ENCODE results near the gene GAL. TPM values are rescaled to one million over a fixed set of nuclear protein-coding genes. Genes with fewer than 3 reads are reported as not detected.

GAL gene
- total RNA-seq, 1 donor from 2014 or later: not detected

- intact Hi-C loops (cut with micrococcal nuclease): no loop called here
Observed at GRCh38 chr11:68680541-68681231, 3.7 kb upstream of the GAL start.

- intact Hi-C loops (cut with micrococcal nuclease): no loop called here
Observed at GRCh38 chr11:68682531-68682961, 1.8 kb upstream of the GAL start.

- intact Hi-C loops (cut with micrococcal nuclease): no loop called here
Observed at GRCh38 chr11:68683121-68683520, 1.2 kb upstream of the GAL start.

GRCh38 chr11:68683536-68684384 is 584 bp upstream of the GAL start:
- intact Hi-C loops (cut with micrococcal nuclease): no loop called here

GRCh38 chr11:68685656-68686380 is 1.5 kb downstream of the GAL start:
- intact Hi-C loops (cut with micrococcal nuclease): no loop called here

GRCh38 chr11:68686486-68686885 is 2.1 kb downstream of the GAL start:
- intact Hi-C loops (cut with micrococcal nuclease): no loop called here

GRCh38 chr11:68687311-68687710 is 3.0 kb downstream of the GAL start:
- intact Hi-C loops (cut with micrococcal nuclease): no loop called here

- intact Hi-C loops (cut with micrococcal nuclease): no loop called here
Observed at GRCh38 chr11:68687986-68688385, 3.6 kb downstream of the GAL start.

- intact Hi-C loops (cut with micrococcal nuclease): no loop called here
Observed at GRCh38 chr11:68688881-68689280, 4.5 kb downstream of the GAL start.

- intact Hi-C loops (cut with micrococcal nuclease): no loop called here
Observed at GRCh38 chr11:68689737-68690625, 5.6 kb downstream of the GAL start.

- intact Hi-C loops (cut with micrococcal nuclease): no loop called here
Observed at GRCh38 chr11:68690671-68691401, 6.5 kb downstream of the GAL start.

GRCh38 chr11:68691402-68691784 is 7.0 kb downstream of the GAL start:
- intact Hi-C loops (cut with micrococcal nuclease): no loop called here

GRCh38 chr11:68692115-68692514 is 7.8 kb downstream of the GAL start:
- intact Hi-C loops (cut with micrococcal nuclease): no loop called here

GRCh38 chr11:68692871-68693483 is 8.6 kb downstream of the GAL start:
- intact Hi-C loops (cut with micrococcal nuclease): no loop called here

GRCh38 chr11:68693484-68693882 is 9.1 kb downstream of the GAL start:
- intact Hi-C loops (cut with micrococcal nuclease): no loop called here

GRCh38 chr11:68694431-68695297 is 10.3 kb downstream of the GAL start:
- intact Hi-C loops (cut with micrococcal nuclease): no loop called here

- intact Hi-C loops (cut with micrococcal nuclease): no loop called here
Observed at GRCh38 chr11:68695531-68695930, 11.2 kb downstream of the GAL start.

- intact Hi-C loops (cut with micrococcal nuclease): no loop called here
Observed at GRCh38 chr11:68698993-68699392, 14.6 kb downstream of the GAL start.

GRCh38 chr11:68704887-68705286 is 20.5 kb downstream of the GAL start:
- intact Hi-C loops (cut with micrococcal nuclease): no loop called here

Measured in T-helper 2 cell treated with Interferon-gamma antibody and Interleukin-4, amounts not matched to agents 100 ng/mL and 5 ng/mL, for 36 hours (primary cell).